ENCODE data around the gene USP6.
A peak's percentile ranks its signal among the peaks of the same experiment; 100 is the strongest.

- TF ChIP-seq GABPA (IDR thresholded peaks at IDR 0.05 in 1 of 2, conservative IDR thresholded peaks at IDR 0.05 in 1 of 2) (peak in 1 of 2 donors; percentile 85), TAF1 (conservative IDR thresholded peaks at IDR 0.05) (peak; percentile 53), YY1 (IDR thresholded peaks at IDR 0.05) (peak; percentile 92), ATF3 (IDR thresholded peaks at IDR 0.05) (no peak), SP1 (IDR thresholded peaks at IDR 0.05) (peak; percentile 99), ZBTB33 (IDR thresholded peaks at IDR 0.05) (peak; percentile 93), EGR1 (IDR thresholded peaks at IDR 0.05; ENCODE audit: low read depth in 2 of 2) (peak; percentile 98 to 99), NR2F2 (IDR thresholded peaks at IDR 0.05) (no peak)
- TF ChIP-seq, protein P1, sequence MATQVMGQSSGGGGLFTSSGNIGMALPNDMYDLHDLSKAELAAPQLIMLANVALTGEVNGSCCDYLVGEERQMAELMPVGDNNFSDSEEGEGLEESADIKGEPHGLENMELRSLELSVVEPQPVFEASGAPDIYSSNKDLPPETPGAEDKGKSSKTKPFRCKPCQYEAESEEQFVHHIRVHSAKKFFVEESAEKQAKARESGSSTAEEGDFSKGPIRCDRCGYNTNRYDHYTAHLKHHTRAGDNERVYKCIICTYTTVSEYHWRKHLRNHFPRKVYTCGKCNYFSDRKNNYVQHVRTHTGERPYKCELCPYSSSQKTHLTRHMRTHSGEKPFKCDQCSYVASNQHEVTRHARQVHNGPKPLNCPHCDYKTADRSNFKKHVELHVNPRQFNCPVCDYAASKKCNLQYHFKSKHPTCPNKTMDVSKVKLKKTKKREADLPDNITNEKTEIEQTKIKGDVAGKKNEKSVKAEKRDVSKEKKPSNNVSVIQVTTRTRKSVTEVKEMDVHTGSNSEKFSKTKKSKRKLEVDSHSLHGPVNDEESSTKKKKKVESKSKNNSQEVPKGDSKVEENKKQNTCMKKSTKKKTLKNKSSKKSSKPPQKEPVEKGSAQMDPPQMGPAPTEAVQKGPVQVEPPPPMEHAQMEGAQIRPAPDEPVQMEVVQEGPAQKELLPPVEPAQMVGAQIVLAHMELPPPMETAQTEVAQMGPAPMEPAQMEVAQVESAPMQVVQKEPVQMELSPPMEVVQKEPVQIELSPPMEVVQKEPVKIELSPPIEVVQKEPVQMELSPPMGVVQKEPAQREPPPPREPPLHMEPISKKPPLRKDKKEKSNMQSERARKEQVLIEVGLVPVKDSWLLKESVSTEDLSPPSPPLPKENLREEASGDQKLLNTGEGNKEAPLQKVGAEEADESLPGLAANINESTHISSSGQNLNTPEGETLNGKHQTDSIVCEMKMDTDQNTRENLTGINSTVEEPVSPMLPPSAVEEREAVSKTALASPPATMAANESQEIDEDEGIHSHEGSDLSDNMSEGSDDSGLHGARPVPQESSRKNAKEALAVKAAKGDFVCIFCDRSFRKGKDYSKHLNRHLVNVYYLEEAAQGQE (IDR thresholded peaks at IDR 0.05): peak; percentile 91
- TF ChIP-seq, protein P2, sequence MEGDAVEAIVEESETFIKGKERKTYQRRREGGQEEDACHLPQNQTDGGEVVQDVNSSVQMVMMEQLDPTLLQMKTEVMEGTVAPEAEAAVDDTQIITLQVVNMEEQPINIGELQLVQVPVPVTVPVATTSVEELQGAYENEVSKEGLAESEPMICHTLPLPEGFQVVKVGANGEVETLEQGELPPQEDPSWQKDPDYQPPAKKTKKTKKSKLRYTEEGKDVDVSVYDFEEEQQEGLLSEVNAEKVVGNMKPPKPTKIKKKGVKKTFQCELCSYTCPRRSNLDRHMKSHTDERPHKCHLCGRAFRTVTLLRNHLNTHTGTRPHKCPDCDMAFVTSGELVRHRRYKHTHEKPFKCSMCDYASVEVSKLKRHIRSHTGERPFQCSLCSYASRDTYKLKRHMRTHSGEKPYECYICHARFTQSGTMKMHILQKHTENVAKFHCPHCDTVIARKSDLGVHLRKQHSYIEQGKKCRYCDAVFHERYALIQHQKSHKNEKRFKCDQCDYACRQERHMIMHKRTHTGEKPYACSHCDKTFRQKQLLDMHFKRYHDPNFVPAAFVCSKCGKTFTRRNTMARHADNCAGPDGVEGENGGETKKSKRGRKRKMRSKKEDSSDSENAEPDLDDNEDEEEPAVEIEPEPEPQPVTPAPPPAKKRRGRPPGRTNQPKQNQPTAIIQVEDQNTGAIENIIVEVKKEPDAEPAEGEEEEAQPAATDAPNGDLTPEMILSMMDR (IDR thresholded peaks at IDR 0.05; ENCODE audit: low read depth, low read length, missing input control): no peak
- TF ChIP-seq, protein P3, sequence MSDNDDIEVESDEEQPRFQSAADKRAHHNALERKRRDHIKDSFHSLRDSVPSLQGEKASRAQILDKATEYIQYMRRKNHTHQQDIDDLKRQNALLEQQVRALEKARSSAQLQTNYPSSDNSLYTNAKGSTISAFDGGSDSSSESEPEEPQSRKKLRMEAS (IDR thresholded peaks at IDR 0.05): peak; percentile 91
These were observed 4.2 kb upstream of the USP6 start, which contains the start of gene ZNF232 for GRCh38 chr17:5111402-5112204.
